Peyer's patch (tissue), 4 donors: Measurements from ENCODE around the gene WT1.

Experiments
- CTCF ChIP-seq, 6 experiments: fragments of 450-650 bp in 4 of 6; fragments of 200-600 bp in 2 of 6; sonication (generic) in 1 of 6; IDR thresholded peaks; one replicate each; pipeline ENCODE4 v1.5.1; 2017 to 2019; ENCODE audit warnings: antibody characterized with exemption in 6 of 6, mild to moderate bottlenecking in 3 of 6, moderate library complexity in 1 of 6
- POLR2A ChIP-seq, 2 donors: fragments of 450-650 bp; IDR thresholded peaks; one replicate each; pipeline ENCODE4 v1.5.1; 2017; ENCODE audit warnings: antibody characterized with exemption in 2 of 2, mild to moderate bottlenecking in 2 of 2, moderate library complexity in 2 of 2

- TF ChIP-seq CTCF (IDR thresholded peaks at IDR 0.05) (peak in 1 of 6 experiments; percentile 4), POLR2A (IDR thresholded peaks at IDR 0.05) (no peak)
Measured at GRCh38 chr11:32430568-32431381, 4.6 kb downstream of the WT1 start.
